ENCODE results near the gene EPN2.

- TF ChIP-seq, protein P1, sequence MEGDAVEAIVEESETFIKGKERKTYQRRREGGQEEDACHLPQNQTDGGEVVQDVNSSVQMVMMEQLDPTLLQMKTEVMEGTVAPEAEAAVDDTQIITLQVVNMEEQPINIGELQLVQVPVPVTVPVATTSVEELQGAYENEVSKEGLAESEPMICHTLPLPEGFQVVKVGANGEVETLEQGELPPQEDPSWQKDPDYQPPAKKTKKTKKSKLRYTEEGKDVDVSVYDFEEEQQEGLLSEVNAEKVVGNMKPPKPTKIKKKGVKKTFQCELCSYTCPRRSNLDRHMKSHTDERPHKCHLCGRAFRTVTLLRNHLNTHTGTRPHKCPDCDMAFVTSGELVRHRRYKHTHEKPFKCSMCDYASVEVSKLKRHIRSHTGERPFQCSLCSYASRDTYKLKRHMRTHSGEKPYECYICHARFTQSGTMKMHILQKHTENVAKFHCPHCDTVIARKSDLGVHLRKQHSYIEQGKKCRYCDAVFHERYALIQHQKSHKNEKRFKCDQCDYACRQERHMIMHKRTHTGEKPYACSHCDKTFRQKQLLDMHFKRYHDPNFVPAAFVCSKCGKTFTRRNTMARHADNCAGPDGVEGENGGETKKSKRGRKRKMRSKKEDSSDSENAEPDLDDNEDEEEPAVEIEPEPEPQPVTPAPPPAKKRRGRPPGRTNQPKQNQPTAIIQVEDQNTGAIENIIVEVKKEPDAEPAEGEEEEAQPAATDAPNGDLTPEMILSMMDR (conservative IDR thresholded peaks at IDR 0.05 in 1 of 2, IDR thresholded peaks at IDR 0.05 in 1 of 2; ENCODE audit: low read depth in 1 of 2, low read length in 2 of 2), result no peak
- no peak for TF ChIP-seq EZH2 (IDR thresholded peaks at IDR 0.05; ENCODE audit: low read length, missing control alignments)
Observed at GRCh38 chr17:19327031-19327783, 90.0 kb downstream of the EPN2 start.
